Hepatocyte (in vitro differentiated cells): ENCODE results near the gene ZMYM1. TPM values are rescaled to one million over a fixed set of nuclear protein-coding genes. Genes with fewer than 3 reads are reported as not detected.
"Not testable (repeated sequence)": the region's sequence is repeated elsewhere in the genome, so short reads cannot be mapped to it uniquely, and the experiment has no call there.

Source experiments
- DNase-seq: peaks from one replicate; pipeline ENCODE4 v3.0.0-alpha.2; 2016; ENCODE audit warnings: low spot score
- H2AFZ ChIP-seq: fragments of 200-600 bp; sonication (generic); 2 replicates; pipeline ENCODE4 v1.6.0; 2016; ENCODE audit warnings: antibody characterized with exemption, mild to moderate bottlenecking
- H3K27ac ChIP-seq: fragments of 200-600 bp; sonication (generic); 2 replicates; pipeline ENCODE4 v1.5.1; 2016; ENCODE audit warnings: mild to moderate bottlenecking
- H3K27me3 ChIP-seq: fragments of 200-600 bp; sonication (generic); 2 replicates; pipeline ENCODE4 v1.6.1; 2016
- H3K36me3 ChIP-seq: fragments of 200-600 bp; sonication (generic); replicated peaks from 2 replicates; pipeline ENCODE4 v1.5.1; 2016; ENCODE audit warnings: low read depth; ENCODE audit not compliant: insufficient read depth
- H3K4me1 ChIP-seq: fragments of 200-600 bp; sonication (generic); 2 replicates; pipeline ENCODE4 v1.5.1; 2016; ENCODE audit warnings: mild to moderate bottlenecking, moderate library complexity; ENCODE audit not compliant: insufficient read depth
- H3K4me2 ChIP-seq: fragments of 200-600 bp; sonication (generic); 2 replicates; pipeline ENCODE4 v1.6.0; 2016
- H3K4me3 ChIP-seq: fragments of 200-600 bp; sonication (generic); 2 replicates; pipeline ENCODE4 v1.5.1; 2016; ENCODE audit warnings: mild to moderate bottlenecking
- H3K79me2 ChIP-seq: fragments of 200-600 bp; sonication (generic); 2 replicates; pipeline ENCODE4 v1.6.0; 2017; ENCODE audit warnings: mild to moderate bottlenecking
- H3K9me2 ChIP-seq: fragments of 200-600 bp; sonication (generic); replicated peaks from 2 replicates; pipeline ENCODE4 v1.6.0; 2017; ENCODE audit warnings: mild to moderate bottlenecking; ENCODE audit not compliant: insufficient read depth
- H3K9me3 ChIP-seq: fragments of 200-600 bp; sonication (generic); 2 replicates; pipeline ENCODE4 v1.5.1; 2016; ENCODE audit warnings: low read depth, mild to moderate bottlenecking
- H4K20me1 ChIP-seq: fragments of 200-600 bp; sonication (generic); 2 replicates; pipeline ENCODE4 v1.6.0; 2016; ENCODE audit warnings: mild to moderate bottlenecking; ENCODE audit not compliant: insufficient read depth, poor library complexity, severe bottlenecking
- CTCF ChIP-seq: fragments of 200-600 bp; sonication (generic); IDR thresholded peaks from 2 replicates; pipeline ENCODE4 v1.5.1; 2016; ENCODE audit warnings: antibody characterized with exemption, mild to moderate bottlenecking; ENCODE audit not compliant: poor library complexity
- EZH2 ChIP-seq: fragments of 200-600 bp; sonication (generic); IDR thresholded peaks from 2 replicates; pipeline ENCODE4 v1.6.1; 2016; ENCODE audit warnings: antibody characterized with exemption, mild to moderate bottlenecking, borderline replicate concordance
- EZH2phosphoT487 ChIP-seq: fragments of 200-600 bp; sonication (generic); IDR thresholded peaks from one replicate; pipeline ENCODE4 v1.6.1; 2018; ENCODE audit warnings: antibody characterized with exemption, mild to moderate bottlenecking, low read depth, moderate library complexity; ENCODE audit not compliant: unreplicated experiment, severe bottlenecking
- WGBS: methylation state at CpG from one replicate; pipeline ENCODE4 v1.1.6; 2016; ENCODE audit warnings: low lambda C conversion rate; ENCODE audit errors: missing lambda C conversion rate; 5-methylcytosine and 5-hydroxymethylcytosine counted together
- polyA plus RNA-seq: library from polyadenylated mRNA; unstranded; fragments of >200 nt; fragmentation: Nextera tagmentation; extraction: Ambion mirVana; gene quantifications from 2 replicates; pipeline ENCODE4 v1.2.1, GENCODE V29; 2016
- total RNA-seq: library from RNA; depleted of rRNA; stranded (reverse); fragments of >200 nt; gene quantifications from 2 replicates; pipeline ENCODE4 v1.2.3, GENCODE V29; 2014

Gene ZMYM1
- total and polyA plus RNA-seq, 2 experiments from 2014 or later: 3.8 to 18.7 TPM

- no peak for DNase-seq
- H3K27me3 ChIP-seq: no peaks in the 10 kb centered on the region
- H3K79me2 ChIP-seq: no peaks in the 10 kb centered on the region
- no peaks in the 10 kb centered on the region for H4K20me1 ChIP-seq
- H3K27ac ChIP-seq: no peak overlapping the region
- peaks cover 4% of the 10 kb centered on the region for H3K4me1 ChIP-seq
- H3K9me3 ChIP-seq: no peaks in the 10 kb centered on the region
- no peak overlapping the region for H3K4me2 ChIP-seq
- H3K4me3 ChIP-seq: no peak overlapping the region
- H3K9me2 ChIP-seq: no peaks in the 10 kb centered on the region
- no peaks in the 10 kb centered on the region for H3K36me3 ChIP-seq
- no peak overlapping the region for H2AFZ ChIP-seq
- 79% methylated on average over 12 of the region's 12 CpGs for WGBS
- no peak for TF ChIP-seq EZH2phosphoT487
- TF ChIP-seq EZH2: no peak
- TF ChIP-seq CTCF: no peak
These were observed 64.7 kb downstream of the ZMYM1 start for GRCh38 chr1:35143737-35144508.

- H4K20me1 ChIP-seq, H3K4me3 ChIP-seq, H3K4me1 ChIP-seq, H3K36me3 ChIP-seq, H3K27ac ChIP-seq, H3K9me2 ChIP-seq, H3K9me3 ChIP-seq, H3K4me2 ChIP-seq, H3K79me2 ChIP-seq, H2AFZ ChIP-seq, DNase-seq, H3K27me3 ChIP-seq: not testable (repeated sequence)
- WGBS: 90% methylated on average over 13 of the region's 13 CpGs
These were observed 66.8 kb downstream of the ZMYM1 start for GRCh38 chr1:35145892-35146549.

GRCh38 chr1:35151220-35151619 lies 72.0 kb downstream of the ZMYM1 start:
- Histone ChIP-seq H3K4me2 (no peak overlapping the region), H3K9me2 (no peaks in the 10 kb centered on the region), H3K4me3 (no peak overlapping the region), H3K27ac (no peak overlapping the region), H3K27me3 (no peaks in the 10 kb centered on the region), H3K9me3 (no peaks in the 10 kb centered on the region), H3K79me2 (no peaks in the 10 kb centered on the region), H4K20me1 (no peaks in the 10 kb centered on the region), H3K4me1 (no peaks in the 10 kb centered on the region), H2AFZ (no peak overlapping the region), H3K36me3 (no peaks in the 10 kb centered on the region)
- no peak for DNase-seq
- TF ChIP-seq EZH2phosphoT487 (no peak), CTCF (no peak), EZH2 (no peak)
- WGBS: 95% methylated on average over 5 of the region's 5 CpGs

GRCh38 chr1:35164893-35165292 lies 85.7 kb downstream of the ZMYM1 start:
- Histone ChIP-seq H2AFZ (no peak overlapping the region), H4K20me1 (no peaks in the 10 kb centered on the region), H3K4me1 (no peaks in the 10 kb centered on the region), H3K4me3 (no peak overlapping the region), H3K9me2 (no peaks in the 10 kb centered on the region), H3K79me2 (no peaks in the 10 kb centered on the region), H3K36me3 (no peaks in the 10 kb centered on the region), H3K9me3 (no peaks in the 10 kb centered on the region), H3K4me2 (no peak overlapping the region), H3K27ac (no peak overlapping the region), H3K27me3 (no peaks in the 10 kb centered on the region)
- 97% methylated on average over 3 of the region's 3 CpGs for WGBS
- TF ChIP-seq CTCF (no peak), EZH2 (no peak), EZH2phosphoT487 (no peak)
- DNase-seq: no peak
